CD4-positive, alpha-beta T cell treated with Interleukin-15 for 1 hour (primary cell): ENCODE measurements around the gene AFF3.
"Not testable (repeated sequence)": the region's sequence is repeated elsewhere in the genome, so short reads cannot be mapped to it uniquely, and the experiment has no call there.

Experiments used
- DNase-seq: peaks from one replicate; pipeline ENCODE4 v3.0.0-alpha.2; 2020

AFF3 gene

DNA sequence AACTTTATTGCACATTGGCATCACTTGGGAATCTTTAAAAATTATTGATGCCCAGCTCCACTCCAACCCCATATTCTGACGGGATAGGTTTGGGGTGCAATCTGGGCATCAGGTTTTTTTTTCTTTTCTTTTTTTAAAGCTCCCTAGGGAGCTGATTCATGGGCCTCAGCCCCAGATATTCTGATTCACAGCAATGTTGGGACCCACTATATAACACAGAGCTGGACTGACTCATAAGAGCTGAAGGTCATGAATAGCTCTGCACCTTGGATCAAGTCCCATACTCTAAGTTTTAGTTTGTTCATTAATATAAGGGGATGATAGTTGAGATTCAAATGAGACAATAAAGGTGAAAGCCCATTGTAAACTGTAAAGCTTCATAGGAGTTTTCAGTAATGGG, 461.4 kb downstream of the AFF3 start:
- DNase-seq = no peak

DNA sequence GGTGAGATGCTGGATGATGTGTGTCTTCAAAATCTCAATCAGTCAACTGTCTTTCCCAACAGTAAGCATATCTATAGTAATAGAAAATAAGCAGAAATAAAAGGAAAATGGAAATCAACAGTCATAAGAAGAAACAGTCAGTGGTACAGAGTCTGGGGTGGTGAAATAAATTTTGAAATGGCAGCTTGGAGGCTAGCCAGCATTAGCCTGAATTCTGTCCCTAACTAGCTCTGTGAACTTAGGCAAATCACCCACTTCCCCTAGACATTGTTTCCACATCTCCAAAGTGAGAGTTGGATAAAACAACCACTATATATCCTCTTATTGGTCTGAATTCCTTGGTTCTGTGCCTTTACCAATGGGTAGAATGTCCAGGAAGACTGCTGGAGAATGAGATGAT, 462.9 kb downstream of the AFF3 start:
- DNase-seq = no peak

DNA sequence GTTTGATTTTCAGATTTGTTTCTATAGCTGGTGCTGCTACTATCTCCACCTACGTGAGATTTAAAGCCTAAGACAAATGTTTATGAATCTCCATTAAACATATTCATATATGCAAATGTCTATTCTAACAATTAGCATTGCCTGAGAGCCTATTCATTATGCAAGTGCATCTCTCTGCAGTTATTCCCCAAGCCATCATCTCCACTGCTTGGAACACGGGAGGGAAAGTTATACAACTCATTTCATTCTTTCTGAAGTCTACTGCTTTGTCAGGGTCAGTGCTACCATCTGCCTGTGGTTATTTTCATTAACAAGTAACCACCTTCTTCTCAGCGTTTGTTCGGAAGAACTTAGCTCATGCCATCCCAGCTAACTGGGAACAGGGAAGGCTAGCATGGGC, 463.8 kb downstream of the AFF3 start:
- DNase-seq = no peak

DNA sequence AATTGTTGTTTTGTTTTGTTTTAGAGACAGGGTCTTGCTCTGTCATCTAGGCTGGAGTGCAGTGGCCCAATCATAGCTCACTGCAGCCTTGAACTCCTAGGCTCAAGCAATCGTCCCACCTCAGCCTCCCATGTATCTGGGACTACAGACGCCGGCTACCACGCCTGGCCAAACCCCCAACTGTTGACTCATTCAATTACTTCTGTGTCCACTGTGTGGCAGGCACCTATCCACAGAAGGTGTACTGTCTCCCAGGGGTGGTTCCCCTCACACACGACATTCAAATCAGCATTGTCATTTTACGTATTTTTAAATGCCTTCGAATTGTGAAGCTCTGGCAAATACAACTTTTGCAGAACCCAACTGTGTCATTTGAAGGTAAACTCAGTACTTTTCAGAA, 464.6 kb downstream of the AFF3 start:
- no peak for DNase-seq

DNA sequence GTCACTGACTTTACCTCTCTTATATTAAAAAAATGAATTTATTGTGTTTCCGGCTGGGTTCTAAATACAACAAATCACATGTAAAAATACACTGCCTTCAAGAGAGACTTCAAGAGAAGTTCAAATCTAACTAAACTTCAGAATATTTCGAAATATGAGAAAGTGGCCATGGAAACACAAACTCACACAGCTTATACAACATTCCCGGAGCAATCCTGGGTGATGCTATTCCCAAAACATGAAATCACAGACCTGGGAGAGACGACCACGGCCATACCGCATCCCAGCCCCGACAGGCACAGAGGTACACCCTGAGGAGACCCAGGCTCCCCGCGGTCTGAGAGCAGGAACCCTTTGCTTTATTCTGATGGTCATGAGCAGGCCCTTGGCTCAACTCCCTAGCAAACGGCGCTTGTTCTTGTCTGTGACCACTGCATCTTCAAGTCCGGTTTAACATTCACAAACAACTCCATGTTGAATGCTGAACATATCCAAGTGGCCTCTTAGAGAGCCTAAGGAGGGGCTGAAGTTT, 467.2 kb downstream of the AFF3 start:
- DNase-seq = no peak

DNA sequence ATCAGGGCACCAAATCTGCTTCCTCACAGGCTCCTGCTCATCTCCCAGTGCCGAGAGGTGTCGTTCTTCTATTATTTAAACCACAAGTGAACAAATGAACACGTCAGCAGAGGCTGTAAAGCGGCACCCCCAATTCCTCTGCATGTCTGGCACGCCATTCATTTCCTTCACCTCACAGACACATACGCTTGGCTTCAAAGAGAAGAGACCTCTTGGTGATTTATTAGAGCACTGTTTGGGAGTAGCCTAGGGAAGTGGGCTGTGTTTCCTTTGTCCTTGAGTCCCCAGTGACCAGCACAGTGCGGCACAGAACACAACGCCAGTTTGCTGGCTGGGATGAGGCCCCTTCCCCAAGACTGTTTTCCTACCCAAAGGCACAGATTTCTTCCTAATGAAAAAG, 468.3 kb downstream of the AFF3 start:
- no peak for DNase-seq

DNA sequence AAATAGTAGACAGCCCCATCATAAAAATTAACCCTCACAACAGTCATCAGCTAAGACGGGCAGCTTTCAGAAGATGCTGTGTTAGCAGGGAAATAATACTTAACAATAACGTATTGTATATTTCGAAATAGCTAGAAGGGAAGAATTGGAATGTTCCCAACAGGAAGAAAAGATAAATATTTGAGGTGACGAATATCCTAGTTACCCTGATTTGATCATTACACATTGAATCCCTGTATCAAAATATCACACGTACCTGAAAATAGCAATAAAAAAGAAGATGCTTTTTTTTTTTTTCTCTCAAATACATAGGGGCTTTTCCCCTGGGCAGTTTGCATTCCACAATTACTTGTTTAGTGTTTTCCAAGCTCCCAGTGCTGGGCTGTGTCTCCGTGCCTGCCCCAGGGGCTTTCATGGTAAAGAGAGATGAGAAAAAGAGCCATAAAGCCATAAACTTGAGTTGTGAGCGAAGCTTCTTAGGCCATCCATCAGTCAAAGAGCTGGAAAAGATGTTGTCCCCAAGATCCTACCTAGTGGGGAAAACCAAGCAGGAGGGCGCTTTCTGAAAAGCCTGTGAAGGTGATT, 469.5 kb downstream of the AFF3 start:
- DNase-seq = no peak

DNA sequence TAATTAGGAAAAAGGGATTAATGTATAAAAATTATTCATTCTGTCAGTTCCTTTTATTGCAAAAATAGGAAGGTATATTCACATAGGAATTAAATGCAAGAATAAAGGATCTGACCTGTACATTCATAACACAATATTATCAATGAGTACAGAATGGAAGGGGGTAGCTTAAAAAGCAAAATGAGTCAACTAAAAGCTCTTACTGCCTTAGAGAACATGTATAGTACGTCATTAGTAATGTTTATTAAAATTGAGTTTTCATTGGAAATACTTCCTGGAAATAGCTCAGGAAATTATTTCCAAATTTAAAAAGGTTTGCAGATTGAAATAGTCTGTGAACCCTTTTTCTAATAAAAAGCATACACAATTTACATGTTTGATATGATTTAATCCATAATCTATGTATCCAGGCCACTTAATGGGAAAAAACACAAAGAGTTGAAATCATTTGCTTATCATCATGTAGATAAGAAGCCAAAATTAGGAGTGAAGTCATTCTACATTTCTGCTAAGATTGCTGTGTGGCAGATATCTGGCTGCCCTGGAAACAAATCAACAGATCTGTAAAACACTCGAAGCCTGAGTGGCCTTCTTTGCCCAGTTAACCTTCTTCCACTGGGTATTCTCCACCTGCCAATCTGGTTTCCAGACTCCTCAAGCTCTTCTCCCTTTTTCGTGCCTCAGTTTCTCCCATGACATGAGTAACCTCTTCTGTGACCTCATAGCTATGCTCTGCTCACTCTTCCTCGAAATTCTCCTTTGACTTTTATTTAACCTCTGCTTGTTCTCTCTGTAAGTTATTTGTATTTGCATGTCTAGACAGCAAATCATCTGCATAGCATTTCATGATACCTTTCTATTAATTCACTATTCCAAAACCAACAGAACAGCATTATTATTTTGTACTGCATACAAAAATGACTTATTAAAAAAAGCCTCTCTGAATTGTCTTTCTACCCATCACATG, 471.3 kb downstream of the AFF3 start:
- no peak for DNase-seq

DNA sequence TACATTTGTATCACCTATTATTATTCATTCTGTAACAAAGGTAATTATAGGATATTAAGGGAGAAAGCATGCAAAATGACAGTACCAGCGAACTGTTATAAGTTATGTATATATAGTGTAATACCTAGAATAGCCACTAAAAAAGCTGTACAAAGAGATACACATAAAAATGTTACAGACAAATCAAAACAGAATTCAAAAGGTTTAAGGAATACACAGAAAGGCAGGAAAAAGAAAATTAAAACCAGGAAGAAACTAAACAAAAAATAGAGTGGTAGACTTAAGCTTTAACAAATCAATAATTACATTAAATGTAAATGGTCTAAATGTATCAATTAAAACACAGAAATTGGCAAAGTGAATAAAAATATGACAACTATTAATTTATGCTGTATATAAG, 476.1 kb downstream of the AFF3 start:
- no peak for DNase-seq

DNA sequence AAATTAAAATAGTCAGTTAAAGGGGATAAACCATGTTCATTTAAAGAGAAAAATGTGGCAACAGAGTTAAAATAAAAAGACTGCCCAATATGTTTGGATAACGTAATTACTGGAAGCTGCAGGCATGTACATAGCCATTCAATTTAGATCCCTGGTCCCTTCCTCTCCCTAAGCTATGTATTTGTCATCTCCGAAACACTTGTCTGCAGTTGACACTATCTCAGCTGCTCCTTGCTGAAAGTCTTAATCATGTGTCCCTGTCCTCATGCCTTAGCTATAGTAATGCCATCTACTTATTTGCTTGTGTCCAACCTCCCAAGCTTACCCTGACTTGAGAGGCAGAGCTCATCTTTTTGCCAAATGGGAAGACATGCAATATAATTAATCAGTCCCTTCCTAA, 478.7 kb downstream of the AFF3 start:
- no peak for DNase-seq

DNA sequence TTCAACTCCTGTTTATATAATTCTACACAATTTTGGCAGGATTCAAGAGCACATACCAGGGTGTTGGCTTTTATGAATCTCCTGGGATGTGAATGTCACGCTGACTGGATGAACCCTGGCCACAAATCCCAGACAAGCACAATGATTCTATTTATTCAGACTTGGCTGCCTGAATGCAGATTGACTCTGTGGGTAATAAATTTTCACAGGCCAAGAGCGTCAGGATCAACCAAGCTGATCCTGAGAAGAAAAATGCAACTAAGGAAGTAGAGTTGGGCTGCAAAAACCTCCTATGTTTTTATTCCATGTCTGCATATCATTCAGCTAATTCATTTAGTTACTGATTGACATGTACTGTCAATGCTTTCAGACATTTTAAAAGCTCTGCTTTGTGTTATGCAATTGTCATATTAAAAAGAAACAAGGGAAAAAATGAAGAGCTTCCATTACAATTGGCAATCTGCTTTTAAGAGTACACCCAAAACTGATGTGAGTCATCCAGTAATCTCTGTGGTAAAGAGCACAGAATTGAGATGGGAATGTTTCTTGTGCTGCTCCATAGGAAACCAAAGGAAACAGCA, 479.5 kb downstream of the AFF3 start:
- DNase-seq = no peak

DNA sequence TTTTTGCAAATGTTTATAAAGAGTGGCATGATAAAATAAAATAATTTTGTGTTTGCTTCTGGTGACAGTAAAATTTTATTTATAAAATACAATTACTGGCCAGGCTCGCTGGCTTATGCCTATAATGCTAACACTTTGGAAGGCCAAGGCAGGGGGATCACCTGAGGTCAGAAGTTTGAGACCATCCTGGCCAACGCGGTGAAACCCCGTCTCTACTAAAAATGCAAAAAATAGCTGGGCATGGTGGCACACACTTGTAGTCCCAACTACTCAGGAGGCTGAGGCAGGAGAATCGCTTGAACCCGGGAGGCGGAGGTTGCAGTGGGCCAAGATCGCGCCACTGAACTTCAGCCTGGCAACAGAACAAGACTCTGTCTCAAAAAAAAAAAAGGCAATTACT, 480.6 kb downstream of the AFF3 start:
- not testable (repeated sequence) for DNase-seq

DNA sequence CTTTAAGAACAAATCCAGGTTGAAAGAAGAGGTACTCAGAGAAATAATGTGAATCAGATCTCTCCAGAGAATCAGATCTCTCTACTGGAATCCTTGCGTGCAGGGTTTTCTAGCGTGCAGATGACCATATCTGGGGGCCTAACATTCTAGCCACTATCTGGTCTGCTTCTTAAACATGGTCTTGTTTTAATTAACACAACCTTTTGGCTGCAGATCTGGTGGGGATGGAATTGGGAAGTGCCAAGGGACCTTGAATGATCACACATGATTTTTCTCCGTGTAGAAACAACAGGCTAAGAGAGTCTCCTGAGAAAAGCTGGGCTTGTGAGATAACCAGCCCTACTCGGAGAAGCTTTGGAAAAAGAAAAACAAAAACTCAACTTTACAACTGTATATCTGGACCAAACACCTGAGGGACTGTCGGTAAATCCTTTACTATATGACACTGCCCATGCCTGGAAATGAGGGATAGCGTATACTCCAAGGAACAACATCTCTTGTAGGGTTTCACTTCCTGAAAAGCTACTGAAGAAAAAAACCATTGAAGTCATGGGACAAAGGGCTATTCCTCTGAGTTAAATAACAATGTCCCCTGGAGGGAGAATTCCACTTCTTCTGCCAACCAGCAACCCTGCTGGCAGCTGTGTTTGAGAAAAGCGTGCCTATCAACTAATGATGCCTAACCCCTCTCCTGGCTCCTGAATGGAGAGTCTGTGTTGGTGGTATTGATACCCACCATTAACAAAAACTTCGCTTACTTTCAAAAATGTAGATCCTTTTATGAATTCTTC, 481.6 kb downstream of the AFF3 start:
- no peak for DNase-seq

DNA sequence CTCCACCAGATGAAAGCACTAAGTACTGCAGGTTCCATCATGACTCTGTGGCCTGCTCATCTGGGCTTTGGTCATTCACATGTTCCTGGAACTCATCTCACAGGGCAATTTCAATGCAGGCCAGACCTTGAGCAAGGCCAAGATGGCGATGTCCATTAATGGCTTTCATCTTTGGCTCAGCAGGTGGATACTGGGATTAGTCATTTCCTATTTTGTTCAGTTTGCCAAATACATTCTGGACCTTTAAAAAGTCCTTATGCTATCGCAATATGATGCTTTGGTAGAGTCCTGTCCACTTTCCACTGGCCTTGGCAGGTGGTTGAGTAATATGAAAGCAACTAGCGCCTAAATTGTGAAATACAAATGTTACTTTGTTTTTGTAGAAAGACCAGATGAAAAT, 482.5 kb downstream of the AFF3 start:
- no peak for DNase-seq

DNA sequence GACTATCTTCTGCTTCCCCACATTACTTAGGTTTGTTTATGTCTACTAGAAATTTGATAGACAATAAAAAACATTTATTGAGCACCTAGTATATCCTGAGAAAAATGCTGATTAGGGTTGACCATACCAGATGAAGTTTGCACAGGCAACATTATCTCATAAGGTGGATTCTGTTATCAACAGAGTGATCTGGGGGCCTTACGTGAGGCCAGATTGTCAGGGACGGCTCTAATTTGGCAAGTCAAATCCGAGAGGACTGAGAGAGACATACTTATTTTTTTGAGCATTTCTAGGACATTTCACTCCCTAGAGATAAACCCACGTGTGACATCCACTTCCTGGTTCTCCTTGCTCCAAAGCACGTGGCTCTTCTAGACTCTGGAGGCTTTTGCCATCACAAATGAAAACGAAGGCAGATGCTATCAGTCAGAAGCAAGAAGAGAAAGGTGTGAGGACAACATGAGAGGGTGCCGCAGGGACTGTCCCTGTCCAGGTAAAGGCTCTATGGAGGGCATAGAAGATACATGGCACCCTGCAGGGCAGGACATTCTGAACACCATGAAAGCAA, 484.6 kb downstream of the AFF3 start:
- no peak for DNase-seq

DNA sequence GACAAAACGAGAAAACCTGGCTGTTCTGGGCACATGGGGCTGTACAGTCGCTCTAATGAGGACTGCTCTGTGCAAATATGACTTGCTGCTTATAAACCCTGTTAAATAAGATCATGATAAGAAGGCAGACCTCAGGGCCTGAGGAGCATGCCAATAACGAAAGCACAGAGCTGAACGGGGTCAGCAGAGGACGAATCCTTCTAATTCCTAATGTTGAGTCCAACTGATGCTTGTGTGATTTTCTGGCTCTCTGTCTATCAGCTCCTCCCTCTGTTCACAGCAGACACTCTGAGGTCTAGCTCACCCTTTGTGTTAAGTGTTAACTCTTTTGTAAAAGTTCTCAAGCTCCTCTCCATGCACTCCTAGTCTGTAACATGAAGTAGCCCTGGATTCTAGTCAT, 485.4 kb downstream of the AFF3 start:
- no peak for DNase-seq

DNA sequence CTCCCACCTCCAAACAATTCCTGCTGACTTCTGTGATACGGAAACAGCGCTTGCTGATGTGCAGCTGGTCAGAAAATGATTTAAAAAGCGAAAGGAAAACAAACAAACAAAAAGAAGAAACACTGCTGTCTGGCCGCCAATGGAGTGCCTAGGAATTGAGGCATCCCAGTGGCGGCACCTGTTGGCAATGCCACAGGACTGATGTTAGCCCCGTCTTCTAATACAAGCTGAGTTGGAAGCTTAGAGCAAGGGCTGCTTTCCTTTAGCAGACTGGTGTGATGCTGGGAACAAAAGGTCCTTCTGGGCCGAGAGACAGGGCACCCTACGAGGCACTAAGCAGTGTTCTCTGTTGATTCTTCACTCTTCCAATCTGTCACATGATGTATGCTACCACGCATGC, 489.0 kb downstream of the AFF3 start:
- no peak for DNase-seq

DNA sequence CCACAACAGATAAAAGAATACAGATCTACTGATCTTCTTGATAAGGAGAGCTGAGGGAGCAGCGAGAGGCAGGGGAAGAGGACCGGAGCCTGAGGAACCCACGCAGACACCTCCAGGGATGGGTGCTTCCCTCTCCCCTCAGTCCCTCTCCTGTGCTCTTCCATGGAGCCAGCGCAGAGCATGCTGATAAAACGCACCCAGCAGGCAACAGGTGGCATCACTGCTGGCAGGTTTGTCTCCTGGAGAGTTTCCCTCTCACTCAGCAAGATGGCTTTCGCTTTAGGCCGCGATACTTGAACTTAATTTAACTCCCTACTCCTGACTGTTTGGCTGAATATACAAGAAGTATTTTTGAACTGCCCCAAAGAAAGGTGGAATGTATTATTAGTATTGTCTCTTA, 489.5 kb downstream of the AFF3 start:
- DNase-seq = no peak

DNA sequence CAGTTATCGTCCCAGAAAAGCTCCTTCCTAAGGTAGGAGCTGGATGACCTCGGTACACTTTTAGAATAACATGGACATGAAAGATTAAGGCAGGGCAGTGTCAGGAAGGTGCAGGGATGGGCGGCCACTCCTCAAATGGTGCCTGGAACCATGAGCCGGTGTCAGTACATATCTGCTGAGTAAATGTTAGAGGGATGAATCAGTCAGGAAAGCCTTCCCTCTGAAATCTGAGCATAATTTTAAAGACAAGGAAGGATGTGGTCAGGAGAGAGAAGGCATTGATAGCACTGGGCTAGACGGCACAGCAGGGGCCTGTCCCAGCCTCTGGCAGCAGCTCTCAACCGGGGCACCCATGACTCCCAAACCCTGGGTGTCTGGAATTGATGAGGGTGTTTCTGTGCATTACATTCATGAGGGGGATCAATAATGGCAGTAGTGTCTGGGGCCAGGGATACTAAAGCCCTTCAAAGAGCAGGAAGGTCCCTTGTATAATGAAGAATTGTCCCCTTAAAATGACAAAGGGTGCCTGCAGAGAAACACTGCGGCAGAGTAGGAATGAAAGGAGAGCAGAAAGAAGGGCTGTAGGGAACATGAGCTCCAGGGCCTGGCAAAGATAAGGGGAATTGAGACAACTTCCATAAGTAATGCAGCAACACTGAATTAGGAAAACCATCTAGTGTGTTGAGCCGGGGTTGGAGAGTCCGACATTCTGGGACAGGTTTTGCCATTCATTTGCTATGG, 490.3 kb downstream of the AFF3 start:
- DNase-seq = no peak

DNA sequence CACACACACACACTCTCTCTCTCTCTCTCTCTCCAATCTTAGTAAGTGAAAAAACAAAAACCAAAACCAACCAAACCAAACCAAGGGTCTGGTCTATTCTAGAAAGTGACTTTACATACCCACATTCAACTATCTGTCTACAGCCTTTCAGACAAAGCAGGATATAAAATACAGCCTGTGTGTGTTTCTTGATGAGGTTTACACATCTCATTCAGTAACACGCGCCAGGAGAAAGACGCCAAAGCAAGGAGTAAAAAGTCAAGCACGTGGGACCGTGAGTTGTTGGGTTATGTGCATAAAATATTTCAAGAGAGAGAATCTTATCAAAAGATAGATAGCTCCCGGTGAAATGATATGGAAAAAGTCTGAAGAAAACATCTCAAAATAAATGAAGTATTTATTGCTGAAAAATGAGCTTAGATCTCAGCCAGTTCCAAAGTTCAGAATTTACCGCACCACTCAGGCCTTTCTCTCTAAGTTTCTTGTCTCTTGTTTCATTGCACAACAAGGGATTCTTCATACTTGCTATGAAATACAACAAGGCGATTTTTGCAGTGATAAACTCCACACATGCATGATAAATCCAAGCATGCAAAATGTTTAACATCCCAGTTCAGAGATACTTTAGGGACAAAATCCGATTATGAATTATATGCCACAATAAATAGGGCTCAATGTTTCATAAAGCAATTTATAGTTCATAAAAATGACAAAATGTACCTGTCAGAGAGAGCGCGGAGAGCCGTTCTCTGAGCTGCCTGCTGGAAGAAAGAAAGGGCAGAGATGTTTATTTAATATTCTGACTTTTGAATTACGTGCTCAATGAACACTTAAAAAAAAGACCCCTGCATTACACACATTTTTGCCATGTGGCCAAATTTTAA, 493.2 kb downstream of the AFF3 start:
- DNase-seq = no peak
